Measurements from ENCODE around the gene SPATA2L.

GRCh38 chr16:89670496-89671431 lies 30.7 kb downstream of the SPATA2L start:
- TF ChIP-seq POLR2AphosphoS5 (IDR thresholded peaks at IDR 0.05): no peak
- no peak for TF ChIP-seq CTCF (IDR thresholded peaks at IDR 0.05 in 8 of 11, conservative IDR thresholded peaks at IDR 0.05 in 3 of 11)
